Right lung (tissue), 5 donors: ENCODE results near the gene CALM1. TPM values are rescaled to one million over a fixed set of nuclear protein-coding genes. Genes with fewer than 3 reads are reported as not detected.
"Not testable (repeated sequence)": the region's sequence is repeated elsewhere in the genome, so short reads cannot be mapped to it uniquely, and the experiment has no call there.

Experiments used
- DNase-seq, 2 donors: peaks; one replicate each; pipeline ENCODE4 v3.0.0-alpha.2; 2013
- polyA plus RNA-seq, 5 donors: library from polyadenylated mRNA; unstranded; fragments of 120-200 nt; gene quantifications; one replicate each; pipeline versions ENCODE4 v1.2.1 to v1.2.3, GENCODE V29; 2013; ENCODE audit warnings: inconsistent platforms in 1 of 5, low replicate concordance in 1 of 5; ENCODE audit not compliant: insufficient read length in 5 of 5, insufficient read depth in 1 of 5

Gene CALM1
- polyA plus RNA-seq, 5 donors = 610 to 872 (median 646) TPM

DNA sequence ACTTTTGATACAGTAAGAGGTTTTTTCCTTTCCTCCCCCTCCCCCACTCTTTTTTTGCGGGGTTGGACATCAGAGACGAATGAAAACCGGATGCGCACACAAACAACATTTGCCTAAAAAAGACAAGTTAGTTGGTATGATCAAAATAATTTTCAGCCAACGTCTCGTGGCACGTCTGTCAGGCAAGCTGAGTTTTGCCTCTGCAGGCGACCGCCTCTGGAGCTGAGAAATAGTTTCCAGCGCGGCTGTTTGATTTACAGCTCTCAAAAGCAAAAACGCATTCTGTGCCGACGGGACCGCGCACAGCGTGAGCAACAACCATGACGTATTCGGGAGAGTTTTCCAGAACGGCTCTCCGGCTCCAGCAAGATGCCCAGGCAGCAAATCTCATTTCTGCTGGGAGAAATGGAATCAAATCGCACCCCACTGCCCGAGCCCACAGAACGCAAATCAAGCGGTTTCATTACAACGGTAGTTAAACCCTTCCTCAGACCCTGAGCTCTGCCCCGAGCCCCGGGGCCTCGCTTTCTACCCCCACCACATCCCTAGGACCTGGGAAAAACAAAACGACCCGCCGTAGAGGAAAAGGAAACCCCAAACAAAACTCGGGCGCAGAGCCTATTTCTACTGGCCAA lies 14.2 kb upstream of the CALM1 start:
- peak; percentile 88 to 89 for DNase-seq

DNA sequence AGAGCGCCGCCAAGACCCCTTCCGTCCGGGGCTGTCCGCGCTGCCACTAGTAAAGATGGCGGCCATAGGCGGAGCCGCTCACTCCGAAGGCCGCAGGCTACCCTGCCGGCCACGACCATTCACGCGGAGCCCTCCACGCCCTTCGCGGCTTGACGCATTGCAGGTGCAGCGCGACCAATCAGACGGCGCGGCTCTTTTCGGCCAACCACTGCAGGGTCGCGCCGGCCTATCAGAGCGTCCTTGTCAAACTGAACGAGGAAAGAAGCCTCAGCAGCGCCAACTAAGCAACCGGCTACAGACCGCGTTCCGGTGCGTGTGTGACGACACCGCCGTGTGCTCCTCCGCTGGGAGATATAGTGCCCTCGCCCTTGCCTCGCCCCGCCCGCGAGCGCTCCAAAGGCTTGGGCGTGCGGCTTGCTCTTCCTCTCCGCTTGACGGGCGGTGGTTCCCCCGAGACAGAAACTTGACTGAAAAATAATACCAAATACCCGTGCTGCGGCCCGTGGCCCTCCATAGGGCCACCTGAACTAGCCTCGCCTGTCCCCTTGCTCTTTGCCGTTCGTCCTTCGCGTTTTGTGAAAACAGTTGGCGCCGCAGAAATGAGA lies 13.6 kb upstream of the CALM1 start:
- peak; percentile 100 for DNase-seq

DNA sequence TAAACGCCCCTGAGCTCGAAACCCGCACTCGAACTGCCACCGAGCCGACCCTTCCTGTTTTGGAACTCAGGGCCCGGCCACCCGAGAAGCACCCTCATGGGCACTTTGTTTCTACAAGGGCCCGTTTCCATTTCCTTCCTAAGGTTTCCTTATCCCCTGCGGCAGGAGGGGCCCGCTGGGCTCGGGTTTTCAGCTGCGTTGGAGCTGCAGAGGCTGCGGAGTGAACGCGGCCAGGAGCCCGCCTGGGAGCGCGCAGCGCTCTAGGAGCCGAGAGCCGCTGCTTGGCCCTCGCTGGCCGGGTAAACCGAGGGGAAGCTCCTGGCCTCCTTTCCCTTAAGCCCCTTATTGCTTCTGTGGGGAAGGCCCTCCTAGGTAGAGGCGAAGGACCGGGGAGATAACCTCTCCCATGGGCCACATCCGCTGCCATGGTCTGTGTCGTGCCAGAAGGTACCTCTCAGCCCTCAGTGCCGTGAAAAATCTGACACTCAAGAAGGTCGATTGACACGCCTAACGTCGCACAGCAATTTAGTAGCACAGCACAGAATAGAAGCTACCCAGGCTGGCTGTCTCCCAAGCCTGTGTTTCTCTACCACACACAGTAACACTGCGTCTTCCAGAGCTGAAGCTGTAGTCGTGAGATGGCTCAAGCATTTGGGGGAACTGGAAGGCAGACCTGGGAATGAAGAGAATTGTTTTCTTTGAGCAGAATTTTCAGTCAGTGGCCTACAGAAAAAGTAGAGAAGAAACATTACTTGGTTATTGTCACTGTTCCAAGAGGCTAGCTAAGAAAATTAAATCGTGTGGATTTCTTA lies 12.9 kb upstream of the CALM1 start:
- DNase-seq = peak; percentile 70 to 73

DNA sequence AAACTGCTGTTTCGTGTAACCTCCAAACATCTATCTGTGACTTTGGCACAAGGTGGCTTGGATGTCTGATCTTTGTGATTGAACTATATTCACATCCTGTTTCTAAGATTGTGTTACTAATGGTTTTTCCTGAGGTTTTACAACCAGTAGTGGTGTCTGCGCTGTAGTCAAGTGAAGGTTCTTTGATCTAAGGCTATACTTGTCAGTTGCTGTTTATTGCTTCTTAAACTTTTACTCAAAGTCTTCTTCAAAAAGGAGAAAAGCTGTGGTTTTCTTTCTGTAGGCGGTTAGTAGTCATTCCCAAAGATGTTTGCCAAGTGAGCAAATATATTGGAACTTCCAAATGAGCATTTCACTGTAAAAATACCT lies 12.3 kb upstream of the CALM1 start:
- DNase-seq = no peak

DNA sequence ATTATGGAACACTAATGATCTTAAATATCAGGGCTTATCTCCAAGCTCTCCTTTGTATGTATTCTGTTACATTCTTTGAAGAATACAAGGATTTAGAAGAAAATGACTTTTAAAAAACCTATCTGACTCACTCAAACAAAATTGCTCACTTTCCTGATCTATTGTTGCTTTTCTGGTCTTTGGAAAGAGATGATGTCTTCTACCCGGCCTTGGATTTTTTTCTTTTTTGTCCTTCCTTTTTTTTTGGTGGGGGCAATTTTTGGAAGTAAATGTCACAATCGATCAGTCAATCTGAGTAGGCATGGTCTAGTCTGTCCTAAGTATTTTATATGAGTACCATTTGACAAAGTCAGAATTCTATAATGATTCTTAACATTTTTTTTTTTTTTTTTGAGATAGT lies 10.5 kb upstream of the CALM1 start:
- no peak for DNase-seq

DNA sequence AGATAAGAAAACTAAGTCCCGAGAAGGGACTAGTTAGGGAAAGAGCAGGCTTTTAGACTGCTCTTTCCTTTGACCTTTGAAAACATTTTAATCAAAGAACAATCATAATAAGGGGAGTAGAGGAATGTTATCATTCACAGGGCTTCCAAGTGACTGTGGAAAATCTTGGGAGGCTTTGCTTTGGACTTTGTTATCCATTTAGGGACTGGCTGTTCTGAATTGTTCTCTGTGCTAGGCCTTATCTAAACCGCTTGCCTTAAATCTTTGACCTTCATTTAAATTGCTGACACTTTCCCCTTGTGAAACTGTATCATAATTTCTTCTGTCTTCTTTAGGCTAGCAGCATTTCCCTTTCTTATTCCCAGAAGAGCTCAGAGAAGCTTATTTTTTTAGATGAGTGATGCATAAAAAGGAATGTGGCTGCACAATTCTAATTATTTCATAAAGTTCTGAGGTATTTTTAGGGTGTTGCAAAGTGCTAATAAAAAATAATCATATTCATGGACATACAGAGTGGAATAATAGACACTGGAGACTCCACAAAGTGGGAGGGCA lies 9.5 kb upstream of the CALM1 start:
- DNase-seq = no peak

DNA sequence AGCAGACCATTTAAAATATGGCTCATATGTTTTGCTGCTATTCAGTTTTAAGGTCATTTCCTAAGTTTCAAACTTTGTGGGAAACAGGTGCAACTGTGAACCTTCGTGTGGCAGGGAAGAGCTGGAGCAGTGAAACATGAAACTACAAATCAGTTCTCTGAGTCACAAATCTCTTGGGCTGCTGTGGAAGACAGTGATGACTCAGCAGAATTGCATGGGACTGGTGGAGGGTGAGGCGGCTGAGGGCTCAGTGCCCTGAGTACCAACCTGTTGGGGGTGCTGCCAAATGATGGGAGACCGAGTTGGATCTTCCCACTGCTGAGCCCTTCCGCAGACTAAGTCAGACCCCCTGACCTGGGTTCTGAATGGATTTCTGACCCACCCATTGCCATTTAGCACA lies 8.4 kb upstream of the CALM1 start:
- DNase-seq = no peak

DNA sequence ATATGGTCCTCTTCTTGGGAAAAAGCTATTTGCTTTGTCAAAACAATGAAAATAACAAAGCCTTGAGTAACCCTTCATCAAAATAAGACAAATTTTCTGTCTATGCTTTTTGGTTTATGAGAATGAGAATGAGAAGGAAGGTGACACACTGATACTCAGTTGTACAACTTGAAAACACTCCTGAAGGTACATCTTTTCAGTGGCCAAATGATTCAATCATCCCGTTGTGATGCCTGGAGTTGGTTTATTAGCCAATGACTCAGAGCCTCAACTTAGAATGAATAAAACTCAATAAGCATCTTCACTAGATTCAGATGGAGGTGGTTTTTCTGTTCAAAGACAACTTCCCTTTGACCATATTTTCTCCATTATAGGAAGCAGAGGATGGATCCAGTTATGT lies 7.8 kb upstream of the CALM1 start:
- no peak for DNase-seq

DNA sequence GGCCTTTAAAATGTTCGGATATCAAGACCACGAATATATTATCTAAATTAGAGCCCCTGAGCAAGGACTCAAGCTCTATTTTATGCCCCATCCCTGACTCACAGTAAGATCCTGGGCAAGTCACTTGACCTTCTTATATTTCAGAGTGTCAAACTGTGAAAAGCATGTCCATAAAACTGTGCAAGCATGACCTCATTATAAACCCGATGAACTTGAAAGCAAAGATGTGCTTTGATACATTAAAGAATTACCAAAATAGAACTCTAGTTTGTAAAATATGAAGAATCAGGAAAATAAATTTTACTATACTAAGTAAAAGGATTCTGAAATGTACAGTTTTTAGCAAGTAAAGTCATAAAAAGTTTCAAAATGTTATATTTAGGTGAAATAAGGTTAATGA lies 2.9 kb upstream of the CALM1 start:
- no peak for DNase-seq

DNA sequence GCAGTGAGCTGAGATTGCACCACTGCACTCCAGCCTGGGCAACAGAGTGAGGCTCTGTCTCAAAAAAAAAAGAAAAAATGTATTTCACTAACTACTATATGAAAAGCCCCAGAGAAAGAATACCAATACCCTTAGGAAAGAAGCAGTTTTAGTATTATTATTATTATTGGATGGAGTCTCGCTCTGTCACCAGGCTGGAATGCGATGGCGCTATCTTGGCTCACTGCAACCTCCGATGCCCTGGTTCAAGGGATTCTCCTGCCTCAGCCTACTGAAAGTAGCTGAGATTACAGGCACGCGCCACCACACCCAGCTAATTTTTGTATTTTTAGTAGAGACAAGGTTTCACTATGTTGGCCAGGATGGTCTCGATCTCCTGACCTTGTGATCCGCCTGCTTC lies 2.0 kb upstream of the CALM1 start:
- DNase-seq = not testable (repeated sequence)

DNA sequence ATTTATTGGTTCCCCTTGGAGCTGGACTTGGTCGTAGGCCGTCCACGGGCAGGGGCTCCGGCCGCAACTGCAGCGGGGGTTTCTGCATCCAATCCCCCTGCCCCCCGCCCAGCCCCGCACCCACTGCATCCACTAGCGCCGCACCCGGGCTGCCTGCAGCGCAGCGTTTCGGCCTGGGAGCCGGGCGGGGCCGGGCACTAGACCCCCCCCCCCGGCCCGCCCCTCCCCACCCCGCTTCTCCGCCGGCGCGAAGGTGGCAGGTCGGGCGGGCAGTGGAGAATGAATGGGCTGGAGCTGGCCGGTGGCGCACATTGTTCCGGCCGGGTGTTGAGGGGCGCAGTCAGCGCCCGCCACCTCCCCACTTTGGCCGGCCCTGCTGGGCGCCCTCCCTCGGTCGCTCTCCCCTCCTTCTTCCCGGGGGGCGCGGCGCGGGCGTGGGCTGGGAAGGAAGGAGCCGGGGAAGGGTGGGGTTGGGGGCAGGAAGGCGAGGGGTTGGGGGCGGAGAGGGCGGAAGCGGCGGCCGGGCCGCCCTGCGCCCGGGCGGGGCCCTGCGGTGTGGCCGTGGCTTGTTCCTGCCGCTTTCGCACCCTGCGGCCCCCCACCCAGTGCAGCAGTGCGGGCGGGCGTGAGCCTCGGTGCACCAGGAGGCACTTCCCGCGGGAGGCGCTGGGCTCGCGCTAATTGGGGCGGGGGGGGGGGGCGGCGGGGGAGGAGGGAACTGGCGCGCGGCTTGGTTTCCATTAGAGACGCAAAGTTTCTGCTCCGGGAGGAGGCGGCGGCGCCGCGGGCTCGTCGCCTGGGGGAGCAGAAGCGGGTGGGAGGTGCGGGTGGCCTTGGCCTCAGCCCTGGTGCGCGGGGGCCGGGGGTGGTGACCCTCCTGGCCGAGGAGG lies 841 bp downstream of the CALM1 start:
- peak in 1 of 2 donors; percentile 58 for DNase-seq

DNA sequence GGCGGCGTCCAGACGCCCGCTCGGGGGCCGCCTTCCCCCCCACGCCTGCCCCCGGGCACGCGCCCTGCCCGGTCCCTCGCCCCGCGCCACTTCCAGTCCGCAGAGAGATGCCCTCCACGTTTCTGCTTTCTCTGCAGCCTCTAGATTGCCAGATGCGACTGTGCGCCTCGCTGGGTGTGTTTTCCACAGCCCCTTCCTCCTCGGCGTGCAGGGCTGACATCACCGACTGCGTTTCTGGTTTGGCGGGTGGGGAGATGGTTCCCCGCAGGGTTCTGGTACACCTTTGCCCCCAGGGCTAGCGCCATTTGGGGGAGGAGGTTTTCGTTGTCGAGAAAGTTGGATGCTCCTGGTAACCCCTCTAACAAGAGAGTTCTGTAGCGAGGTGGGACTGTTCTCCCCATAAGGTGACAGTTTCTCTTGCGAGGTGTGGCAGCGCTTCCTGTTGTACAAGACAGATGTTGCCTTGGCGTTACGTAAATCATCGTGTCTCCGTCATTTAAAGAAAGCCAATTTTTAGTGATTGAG lies 1.5 kb downstream of the CALM1 start:
- no peak for DNase-seq

DNA sequence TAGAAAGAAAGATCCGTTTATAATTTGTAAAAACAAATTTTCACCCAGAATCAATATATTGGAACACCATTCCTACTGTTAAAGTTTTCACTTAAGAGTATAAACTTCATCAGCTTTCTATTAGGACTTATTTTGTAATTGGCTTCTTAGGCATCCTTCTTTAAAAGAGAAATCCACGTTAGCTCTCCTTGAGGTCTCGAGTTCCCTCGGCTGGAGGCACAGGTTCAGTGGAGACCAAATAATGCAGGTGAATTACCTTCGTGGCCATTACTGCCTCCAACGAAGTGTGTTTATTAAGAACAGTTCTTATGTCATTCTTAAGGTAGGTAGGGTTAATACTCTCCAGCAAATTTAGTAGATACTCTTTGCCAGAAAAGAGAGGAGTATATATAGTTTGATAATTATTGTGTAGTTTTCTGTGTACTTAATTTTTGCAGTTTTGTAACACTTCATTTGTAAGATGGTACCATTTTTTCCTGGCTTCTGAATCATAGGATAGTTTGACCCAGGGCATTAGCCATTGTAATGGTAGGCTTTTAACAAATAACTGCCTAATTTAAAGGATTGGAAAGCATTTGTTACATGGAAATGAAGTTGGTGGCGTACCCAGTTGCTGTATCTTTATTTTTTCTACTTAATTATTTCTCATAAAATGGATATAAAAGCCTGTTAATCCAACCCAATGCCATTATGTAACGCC lies 2.2 kb downstream of the CALM1 start:
- no peak for DNase-seq

DNA sequence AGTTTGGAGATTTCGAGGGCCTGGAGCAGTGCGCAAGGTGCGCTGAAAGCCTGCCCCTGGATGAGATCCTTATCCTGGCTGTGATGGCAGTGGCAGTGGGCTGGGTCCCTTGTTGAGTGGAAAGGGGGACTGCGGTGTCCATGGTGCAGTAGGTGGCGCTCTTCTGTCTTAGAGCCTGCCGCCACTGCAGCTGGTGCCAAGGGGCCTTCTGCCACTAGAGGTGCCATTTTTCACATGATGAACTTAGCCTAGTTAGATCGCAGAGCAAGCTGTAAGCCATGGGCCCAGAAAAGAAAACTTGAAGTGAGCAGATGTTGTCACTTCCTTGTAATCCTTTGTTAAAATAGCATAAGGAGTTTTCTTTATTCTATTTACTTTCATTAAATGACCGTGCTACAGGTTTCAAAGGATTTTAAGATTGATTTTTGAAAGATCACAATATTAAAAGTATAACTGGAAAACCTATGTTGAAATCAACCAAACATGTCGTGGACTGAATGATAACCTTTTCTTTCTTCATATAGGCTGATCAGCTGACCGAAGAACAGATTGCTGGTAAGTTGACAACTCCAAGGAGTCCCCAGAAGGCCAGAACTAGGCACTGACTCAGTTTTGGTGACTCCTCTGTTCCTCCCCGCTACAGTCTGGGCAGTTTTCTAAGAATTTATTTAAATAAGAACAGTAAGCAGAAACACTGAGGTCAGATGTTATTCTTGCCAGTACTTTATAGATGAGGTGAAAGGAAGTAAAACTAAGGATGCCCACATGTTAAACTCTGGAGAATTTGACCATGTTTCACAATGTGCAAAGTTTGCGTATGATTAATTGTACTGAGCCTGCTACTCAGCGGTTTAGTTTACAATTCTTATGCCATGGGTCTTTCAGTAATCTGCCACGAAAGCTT lies 3.0 kb downstream of the CALM1 start:
- peak; percentile 86 to 93 for DNase-seq

DNA sequence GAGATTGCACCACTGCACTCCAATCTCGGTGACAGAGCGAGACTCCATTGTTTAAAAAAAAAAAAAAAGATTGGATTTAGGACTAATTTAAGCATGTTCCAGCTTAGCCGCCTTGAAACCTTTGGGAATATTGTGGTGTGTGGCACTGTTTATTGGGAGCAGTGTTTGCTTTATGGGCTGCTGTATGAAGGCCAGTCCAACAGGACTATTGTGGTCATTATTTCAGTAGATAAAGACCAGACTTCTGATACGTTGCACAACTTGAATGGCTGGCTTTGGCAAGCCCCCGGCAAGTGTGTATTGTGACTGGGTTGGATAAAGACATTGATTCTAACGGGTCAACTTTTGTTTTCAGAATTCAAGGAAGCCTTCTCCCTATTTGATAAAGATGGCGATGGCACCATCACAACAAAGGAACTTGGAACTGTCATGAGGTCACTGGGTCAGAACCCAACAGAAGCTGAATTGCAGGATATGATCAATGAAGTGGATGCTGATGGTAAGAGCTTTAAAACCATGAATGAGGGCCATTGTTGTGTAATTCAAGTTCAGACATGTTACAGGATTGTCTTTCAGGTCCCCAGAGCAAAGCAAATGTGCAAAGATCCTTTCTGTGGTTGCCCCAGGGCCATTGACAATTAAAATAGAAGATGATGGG lies 4.2 kb downstream of the CALM1 start:
- DNase-seq = no peak

DNA sequence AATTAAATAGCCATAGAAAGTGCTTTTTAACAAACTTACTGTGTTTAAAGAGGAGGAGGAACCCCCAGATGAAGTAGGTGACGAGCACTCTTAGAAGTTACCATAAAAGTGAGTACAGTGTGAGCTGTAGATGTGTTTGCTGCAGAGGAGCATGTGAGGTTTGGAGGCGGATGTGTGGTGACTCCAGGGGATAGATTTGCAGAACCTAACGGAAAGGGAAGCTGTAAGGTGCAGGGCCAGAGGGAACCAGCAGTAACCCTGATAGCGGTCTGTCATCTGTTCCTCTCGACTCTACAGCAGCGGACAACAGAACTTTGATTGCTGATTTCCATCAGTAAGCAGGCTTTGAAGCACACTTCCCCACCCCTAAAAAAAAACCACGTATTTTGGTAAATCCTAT lies 5.2 kb downstream of the CALM1 start:
- no peak for DNase-seq

DNA sequence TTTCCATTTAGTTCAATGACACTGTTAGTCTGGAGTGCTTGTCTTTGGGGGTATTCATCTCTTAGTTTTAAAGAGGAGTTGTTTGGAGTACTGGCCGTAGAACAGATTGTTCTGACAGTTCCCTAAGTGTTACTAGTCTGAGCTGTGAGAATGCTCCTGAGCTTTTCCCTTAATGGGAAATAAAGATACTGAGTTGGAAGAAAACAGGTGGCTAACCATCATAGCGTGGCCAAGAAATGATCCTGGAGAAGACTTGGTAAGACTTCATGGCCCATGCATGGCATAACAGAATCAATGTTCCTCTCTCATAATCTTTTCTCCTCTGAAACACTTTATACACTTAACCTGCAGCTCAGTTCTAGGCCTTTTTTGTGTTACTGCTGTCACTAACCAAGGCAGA lies 6.2 kb downstream of the CALM1 start:
- no peak for DNase-seq

DNA sequence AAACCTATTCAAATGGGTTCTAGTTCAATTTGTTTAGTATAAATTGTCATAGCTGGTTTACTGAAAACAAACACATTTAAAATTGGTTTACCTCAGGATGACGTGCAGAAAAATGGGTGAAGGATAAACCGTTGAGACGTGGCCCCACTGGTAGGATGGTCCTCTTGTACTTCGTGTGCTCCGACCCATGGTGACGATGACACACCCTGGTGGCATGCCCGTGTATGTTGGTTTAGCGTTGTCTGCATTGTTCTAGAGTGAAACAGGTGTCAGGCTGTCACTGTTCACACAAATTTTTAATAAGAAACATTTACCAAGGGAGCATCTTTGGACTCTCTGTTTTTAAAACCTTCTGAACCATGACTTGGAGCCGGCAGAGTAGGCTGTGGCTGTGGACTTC lies 8.3 kb downstream of the CALM1 start:
- no peak for DNase-seq

DNA sequence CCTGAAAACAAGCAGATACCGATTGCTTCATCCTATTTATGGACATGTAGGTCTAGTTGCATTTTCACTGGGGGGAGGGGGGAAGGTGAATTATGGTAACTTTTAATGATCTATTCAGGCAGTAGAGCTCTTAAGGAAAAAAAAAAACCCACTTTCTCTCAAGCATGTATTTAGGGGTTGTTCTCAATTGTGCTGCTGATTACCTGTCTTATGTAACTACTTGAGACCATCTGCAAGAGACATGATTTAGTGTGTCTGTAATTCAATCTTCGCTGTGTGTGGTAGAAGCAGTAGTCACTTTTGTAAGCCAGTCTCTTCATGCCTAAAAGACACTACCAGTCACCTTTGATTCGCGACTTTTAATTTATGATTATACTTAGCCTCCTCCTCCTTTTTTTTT lies 8.9 kb downstream of the CALM1 start:
- DNase-seq = no peak
